ENCODE measurements around the gene MRTFB. TPM values are rescaled to one million over a fixed set of nuclear protein-coding genes. Genes with fewer than 3 reads are reported as not detected.
A peak's percentile ranks its signal among the peaks of the same experiment; 100 is the strongest.

Gene MRTFB
- total RNA-seq, 1 donor = 11.6 TPM

DNA sequence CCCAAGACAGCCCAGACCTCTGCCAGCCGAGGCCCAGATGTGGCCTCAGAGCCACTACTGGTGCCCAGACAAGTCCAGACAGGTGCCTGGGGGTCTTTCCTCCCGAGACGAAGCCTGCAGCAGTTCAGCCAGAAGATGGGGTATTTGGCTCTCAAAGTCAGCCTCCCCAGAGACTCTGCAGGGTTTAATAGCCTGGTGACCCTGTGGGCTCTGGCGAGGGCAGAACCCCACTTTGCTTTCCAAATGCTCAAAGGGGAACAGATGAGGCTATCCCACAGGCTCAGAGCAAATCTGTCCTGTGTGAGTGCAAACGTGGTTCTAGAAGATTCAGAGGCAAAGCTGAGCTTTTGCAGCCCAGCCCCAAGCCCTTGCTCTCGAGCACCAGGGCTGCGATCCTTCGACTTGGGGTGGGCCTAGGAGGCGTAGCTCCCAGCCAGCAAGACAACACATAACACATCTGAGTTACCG, 236.0 kb downstream of the MRTFB start:
- Histone ChIP-seq H4K20me1 (ENCODE audit: insufficient read depth, low read length) (peaks cover 30% of the 10 kb centered on the region), H3K27me3 (ENCODE audit: insufficient read depth, low read length) (no peaks in the 10 kb centered on the region), H3K27ac (ENCODE audit: low read depth, low read length) (peak overlapping the region; percentile 88), H3K4me3 (ENCODE audit: insufficient read depth, low read length) (peak overlapping the region; percentile 15), H2AFZ (ENCODE audit: low read length) (peak overlapping the region; percentile 25), H3K36me3 (ENCODE audit: insufficient read depth, low read length) (no peaks in the 10 kb centered on the region), H3K9me3 (ENCODE audit: low read depth, low read length) (no peaks in the 10 kb centered on the region), H3K79me2 (ENCODE audit: insufficient read depth, low read length) (peaks cover 92% of the 10 kb centered on the region), H3K4me2 (ENCODE audit: insufficient read depth, low read length) (peak overlapping the region; percentile 68), H3K4me1 (ENCODE audit: insufficient read depth, low read length) (peaks cover 65% of the 10 kb centered on the region)
- DNase-seq (ENCODE audit: insufficient read length, low spot score, missing footprints) = peak; percentile 51
- TF ChIP-seq, protein P1, sequence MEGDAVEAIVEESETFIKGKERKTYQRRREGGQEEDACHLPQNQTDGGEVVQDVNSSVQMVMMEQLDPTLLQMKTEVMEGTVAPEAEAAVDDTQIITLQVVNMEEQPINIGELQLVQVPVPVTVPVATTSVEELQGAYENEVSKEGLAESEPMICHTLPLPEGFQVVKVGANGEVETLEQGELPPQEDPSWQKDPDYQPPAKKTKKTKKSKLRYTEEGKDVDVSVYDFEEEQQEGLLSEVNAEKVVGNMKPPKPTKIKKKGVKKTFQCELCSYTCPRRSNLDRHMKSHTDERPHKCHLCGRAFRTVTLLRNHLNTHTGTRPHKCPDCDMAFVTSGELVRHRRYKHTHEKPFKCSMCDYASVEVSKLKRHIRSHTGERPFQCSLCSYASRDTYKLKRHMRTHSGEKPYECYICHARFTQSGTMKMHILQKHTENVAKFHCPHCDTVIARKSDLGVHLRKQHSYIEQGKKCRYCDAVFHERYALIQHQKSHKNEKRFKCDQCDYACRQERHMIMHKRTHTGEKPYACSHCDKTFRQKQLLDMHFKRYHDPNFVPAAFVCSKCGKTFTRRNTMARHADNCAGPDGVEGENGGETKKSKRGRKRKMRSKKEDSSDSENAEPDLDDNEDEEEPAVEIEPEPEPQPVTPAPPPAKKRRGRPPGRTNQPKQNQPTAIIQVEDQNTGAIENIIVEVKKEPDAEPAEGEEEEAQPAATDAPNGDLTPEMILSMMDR (IDR thresholded peaks at IDR 0.05; ENCODE audit: extremely low read depth, low read depth, low read length) = no peak

DNA sequence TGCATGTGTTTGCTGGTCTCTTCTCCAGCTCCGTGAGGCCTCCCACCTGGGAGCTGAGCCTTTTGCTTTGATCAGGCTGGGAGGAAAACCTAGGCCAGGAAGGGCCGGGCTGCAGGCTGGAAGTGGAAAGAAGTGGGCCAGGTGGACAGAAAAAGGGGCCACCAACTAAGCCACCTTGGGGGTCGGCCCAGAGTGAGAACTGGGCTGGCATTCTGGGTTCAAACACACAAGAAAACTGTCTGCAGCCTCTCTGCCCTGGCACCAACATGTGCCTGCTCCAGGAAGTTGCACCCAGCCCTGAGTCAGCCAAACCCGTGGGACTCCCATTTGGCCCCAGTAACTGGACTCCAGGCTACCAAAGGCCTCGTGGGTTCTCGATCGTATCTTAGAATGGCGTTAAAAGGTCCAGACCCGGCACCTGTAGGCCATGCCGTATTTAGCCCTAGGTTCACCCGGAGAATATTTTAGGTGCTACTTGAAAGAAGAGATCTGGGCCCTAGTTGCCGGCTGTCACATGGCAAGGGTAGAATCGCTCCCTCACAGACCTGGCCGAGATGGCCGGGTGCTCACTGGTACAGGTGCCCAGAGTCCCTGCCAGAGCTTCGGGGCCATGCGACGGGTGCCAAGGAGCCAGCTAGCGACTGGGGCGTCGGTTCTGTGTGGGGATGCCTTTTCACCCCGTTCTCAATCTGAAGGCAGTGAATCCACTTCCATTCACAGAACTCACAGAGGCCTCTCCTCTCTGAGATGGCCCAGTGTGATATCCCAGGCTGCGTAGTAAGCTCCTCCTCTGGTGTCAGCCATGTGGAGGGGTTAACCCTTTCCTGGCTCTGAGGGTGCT, 236.6 kb downstream of the MRTFB start:
- no peaks in the 10 kb centered on the region for H3K27me3 ChIP-seq (ENCODE audit: insufficient read depth, low read length)
- peaks cover 93% of the 10 kb centered on the region for H3K79me2 ChIP-seq (ENCODE audit: insufficient read depth, low read length)
- peak overlapping the region; percentile 66 for H2AFZ ChIP-seq (ENCODE audit: low read length)
- peak overlapping the region; percentile 88 for H3K27ac ChIP-seq (ENCODE audit: low read depth, low read length)
- H3K4me2 ChIP-seq (ENCODE audit: insufficient read depth, low read length) = peak overlapping the region; percentile 68
- TF ChIP-seq, protein P1 (IDR thresholded peaks at IDR 0.05; ENCODE audit: extremely low read depth, low read depth, low read length) = no peak
- no peaks in the 10 kb centered on the region for H3K36me3 ChIP-seq (ENCODE audit: insufficient read depth, low read length)
- peak; percentile 92 for DNase-seq (ENCODE audit: insufficient read length, low spot score, missing footprints)
- H3K4me3 ChIP-seq (ENCODE audit: insufficient read depth, low read length) = peak overlapping the region; percentile 49
- H3K9me3 ChIP-seq (ENCODE audit: low read depth, low read length) = no peaks in the 10 kb centered on the region
- H4K20me1 ChIP-seq (ENCODE audit: insufficient read depth, low read length) = peaks cover 31% of the 10 kb centered on the region
- H3K4me1 ChIP-seq (ENCODE audit: insufficient read depth, low read length) = peaks cover 65% of the 10 kb centered on the region

DNA sequence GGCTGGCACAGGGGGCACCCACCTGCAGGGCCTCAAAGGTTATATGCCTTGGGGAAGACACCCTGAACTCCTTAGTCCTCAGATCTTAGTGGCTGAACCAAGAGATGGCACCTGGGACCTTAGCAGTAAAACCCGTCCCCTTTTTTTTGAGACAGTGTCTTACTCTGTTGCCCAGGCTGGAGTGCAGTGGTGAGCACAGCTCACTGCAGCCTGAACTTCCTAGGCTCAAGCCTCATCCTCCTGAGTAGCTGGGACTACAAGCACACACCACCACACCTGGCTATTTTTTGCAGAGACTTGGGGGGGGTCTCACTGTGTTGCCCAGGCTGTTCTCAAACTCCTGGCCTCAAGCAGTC, 237.2 kb downstream of the MRTFB start:
- Histone ChIP-seq H3K4me1 (ENCODE audit: insufficient read depth, low read length) (peaks cover 65% of the 10 kb centered on the region), H3K4me3 (ENCODE audit: insufficient read depth, low read length) (peak overlapping the region; percentile 34), H3K9me3 (ENCODE audit: low read depth, low read length) (no peaks in the 10 kb centered on the region), H4K20me1 (ENCODE audit: insufficient read depth, low read length) (peaks cover 34% of the 10 kb centered on the region), H3K27me3 (ENCODE audit: insufficient read depth, low read length) (no peaks in the 10 kb centered on the region), H3K27ac (ENCODE audit: low read depth, low read length) (peak overlapping the region; percentile 88), H2AFZ (ENCODE audit: low read length) (peak overlapping the region; percentile 66), H3K36me3 (ENCODE audit: insufficient read depth, low read length) (no peaks in the 10 kb centered on the region), H3K4me2 (ENCODE audit: insufficient read depth, low read length) (peak overlapping the region; percentile 68), H3K79me2 (ENCODE audit: insufficient read depth, low read length) (peaks cover 93% of the 10 kb centered on the region)
- no peak for DNase-seq (ENCODE audit: insufficient read length, low spot score, missing footprints)
- TF ChIP-seq, protein P1 (IDR thresholded peaks at IDR 0.05; ENCODE audit: extremely low read depth, low read depth, low read length) = no peak

All from osteoblast (primary cell).